HepG2 (cell line): ENCODE results near the gene VILL. TPM values are rescaled to one million over a fixed set of nuclear protein-coding genes. Genes with fewer than 3 reads are reported as not detected.

Experiments used
- KDM4B ChIP-seq: sonication (generic); formaldehyde crosslinking; IDR thresholded peaks from 2 replicates; pipeline ENCODE4 v1.4.0; 2020; ENCODE audit warnings: missing genetic modification reagents
- XBP1 ChIP-seq: sonication (generic); formaldehyde crosslinking; IDR thresholded peaks from 2 replicates; pipeline ENCODE4 v1.5.0; 2020; ENCODE audit warnings: missing genetic modification reagents
- ZNF614 ChIP-seq: IDR thresholded peaks from 2 replicates; pipeline ENCODE4 v1.6.1; 2018; ENCODE audit warnings: missing biosample characterization, missing genetic modification reagents, inconsistent platforms, borderline replicate concordance
- polyA plus RNA-seq, 8 experiments: library from polyadenylated mRNA; depleted of rRNA in 3 of 8; stranded (reverse) in 7 of 8; unstranded in 1 of 8; fragments of >200 nt; fragmentation: Illumina TruSeq in 4 of 8; extraction: Trizol in 4 of 8; gene quantifications; 2 replicates each; pipeline versions ENCODE4 v1.2.1 to v1.2.3, GENCODE V29; 2011 to 2016; ENCODE audit warnings: low read depth in 4 of 8, missing spikeins in 1 of 8, mixed read lengths in 1 of 8; ENCODE audit not compliant: insufficient read depth in 1 of 8
- total RNA-seq, 5 experiments: library from RNA; depleted of rRNA; stranded (reverse); fragments of >200 nt; fragmentation: Illumina TruSeq; extraction: Trizol; gene quantifications; 2 replicates each; pipeline ENCODE4 v1.2.3, GENCODE V29; 2016; ENCODE audit warnings: low read depth in 1 of 5
- TF ChIP-seq, protein P1 (sequence below): sonication (generic); formaldehyde crosslinking; IDR thresholded peaks from one replicate; pipeline ENCODE4 v1.5.1; 2020; ENCODE audit warnings: mild to moderate bottlenecking, missing genetic modification reagents; ENCODE audit errors: not compliant biosample characterization
- TF ChIP-seq, protein P2 (sequence below): sonication (generic); formaldehyde crosslinking; IDR thresholded peaks from 2 replicates; pipeline ENCODE4 v1.4.0; 2020; ENCODE audit warnings: mild to moderate bottlenecking, missing genetic modification reagents

Gene VILL
- total and polyA plus RNA-seq, 2 of the 13 experiments (the other 11 are each of a cell fraction or from before 2014, with no cell fraction given), result 3.2 to 5.3 TPM

DNA sequence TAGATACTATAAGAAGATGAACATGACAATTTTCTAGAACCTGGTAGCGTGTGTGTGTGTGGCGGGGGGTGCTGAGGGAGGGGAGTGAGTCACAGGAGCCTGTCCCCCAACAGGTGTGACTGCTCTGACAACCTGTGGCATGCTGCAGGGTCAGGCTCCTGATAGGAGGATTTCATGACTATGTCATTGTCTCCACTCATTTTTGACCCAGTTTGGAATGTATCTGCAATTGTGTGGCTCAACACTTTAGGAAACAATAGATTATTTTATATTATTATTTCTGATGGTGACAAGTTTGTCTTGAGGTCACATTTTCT, 9.3 kb upstream of the VILL start (continued):
- TF ChIP-seq, protein P1, sequence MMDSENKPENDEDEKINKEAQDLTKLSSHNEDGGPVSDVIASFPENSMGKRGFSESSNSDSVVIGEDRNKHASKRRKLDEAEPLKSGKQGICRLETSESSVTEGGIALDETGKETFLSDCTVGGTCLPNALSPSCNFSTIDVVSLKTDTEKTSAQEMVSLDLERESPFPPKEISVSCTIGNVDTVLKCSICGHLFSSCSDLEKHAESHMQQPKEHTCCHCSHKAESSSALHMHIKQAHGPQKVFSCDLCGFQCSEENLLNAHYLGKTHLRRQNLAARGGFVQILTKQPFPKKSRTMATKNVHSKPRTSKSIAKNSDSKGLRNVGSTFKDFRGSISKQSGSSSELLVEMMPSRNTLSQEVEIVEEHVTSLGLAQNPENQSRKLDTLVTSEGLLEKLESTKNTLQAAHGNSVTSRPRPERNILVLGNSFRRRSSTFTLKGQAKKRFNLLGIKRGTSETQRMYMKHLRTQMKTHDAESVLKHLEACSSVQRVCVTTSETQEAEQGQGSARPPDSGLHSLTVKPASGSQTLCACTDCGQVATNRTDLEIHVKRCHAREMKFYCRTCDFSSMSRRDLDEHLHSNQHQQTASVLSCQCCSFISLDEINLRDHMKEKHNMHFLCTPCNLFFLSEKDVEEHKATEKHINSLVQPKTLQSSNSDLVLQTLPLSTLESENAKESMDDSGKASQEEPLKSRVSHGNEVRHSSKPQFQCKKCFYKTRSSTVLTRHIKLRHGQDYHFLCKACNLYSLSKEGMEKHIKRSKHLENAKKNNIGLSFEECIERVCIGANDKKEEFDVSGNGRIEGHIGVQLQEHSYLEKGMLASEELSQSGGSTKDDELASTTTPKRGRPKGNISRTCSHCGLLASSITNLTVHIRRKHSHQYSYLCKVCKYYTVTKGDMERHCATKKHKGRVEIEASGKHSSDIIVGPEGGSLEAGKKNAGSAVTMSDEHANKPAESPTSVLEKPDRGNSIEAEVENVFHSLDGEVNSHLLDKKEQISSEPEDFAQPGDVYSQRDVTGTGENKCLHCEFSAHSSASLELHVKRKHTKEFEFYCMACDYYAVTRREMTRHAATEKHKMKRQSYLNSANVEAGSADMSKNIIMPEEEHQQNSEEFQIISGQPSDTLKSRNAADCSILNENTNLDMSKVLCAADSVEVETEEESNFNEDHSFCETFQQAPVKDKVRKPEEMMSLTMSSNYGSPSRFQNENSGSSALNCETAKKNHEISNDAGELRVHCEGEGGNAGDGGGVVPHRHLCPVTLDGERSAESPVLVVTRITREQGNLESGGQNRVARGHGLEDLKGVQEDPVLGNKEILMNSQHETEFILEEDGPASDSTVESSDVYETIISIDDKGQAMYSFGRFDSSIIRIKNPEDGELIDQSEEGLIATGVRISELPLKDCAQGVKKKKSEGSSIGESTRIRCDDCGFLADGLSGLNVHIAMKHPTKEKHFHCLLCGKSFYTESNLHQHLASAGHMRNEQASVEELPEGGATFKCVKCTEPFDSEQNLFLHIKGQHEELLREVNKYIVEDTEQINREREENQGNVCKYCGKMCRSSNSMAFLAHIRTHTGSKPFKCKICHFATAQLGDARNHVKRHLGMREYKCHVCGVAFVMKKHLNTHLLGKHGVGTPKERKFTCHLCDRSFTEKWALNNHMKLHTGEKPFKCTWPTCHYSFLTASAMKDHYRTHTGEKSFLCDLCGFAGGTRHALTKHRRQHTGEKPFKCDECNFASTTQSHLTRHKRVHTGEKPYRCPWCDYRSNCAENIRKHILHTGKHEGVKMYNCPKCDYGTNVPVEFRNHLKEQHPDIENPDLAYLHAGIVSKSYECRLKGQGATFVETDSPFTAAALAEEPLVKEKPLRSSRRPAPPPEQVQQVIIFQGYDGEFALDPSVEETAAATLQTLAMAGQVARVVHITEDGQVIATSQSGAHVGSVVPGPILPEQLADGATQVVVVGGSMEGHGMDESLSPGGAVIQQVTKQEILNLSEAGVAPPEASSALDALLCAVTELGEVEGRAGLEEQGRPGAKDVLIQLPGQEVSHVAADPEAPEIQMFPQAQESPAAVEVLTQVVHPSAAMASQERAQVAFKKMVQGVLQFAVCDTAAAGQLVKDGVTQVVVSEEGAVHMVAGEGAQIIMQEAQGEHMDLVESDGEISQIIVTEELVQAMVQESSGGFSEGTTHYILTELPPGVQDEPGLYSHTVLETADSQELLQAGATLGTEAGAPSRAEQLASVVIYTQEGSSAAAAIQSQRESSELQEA (CRISPR knock-in tag), result no peak
- TF ChIP-seq KDM4B, result no peak
- no peak for TF ChIP-seq XBP1 (CRISPR knock-in tag)
- TF ChIP-seq, protein P2, sequence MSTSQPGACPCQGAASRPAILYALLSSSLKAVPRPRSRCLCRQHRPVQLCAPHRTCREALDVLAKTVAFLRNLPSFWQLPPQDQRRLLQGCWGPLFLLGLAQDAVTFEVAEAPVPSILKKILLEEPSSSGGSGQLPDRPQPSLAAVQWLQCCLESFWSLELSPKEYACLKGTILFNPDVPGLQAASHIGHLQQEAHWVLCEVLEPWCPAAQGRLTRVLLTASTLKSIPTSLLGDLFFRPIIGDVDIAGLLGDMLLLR (CRISPR knock-in tag), result no peak
- no peak for TF ChIP-seq ZNF614 (CRISPR knock-in tag)
